OCI-LY3 (cell line): ENCODE measurements around the gene CHRDL2.

Source experiments
- CTCF ChIP-seq: fragments of 200-600, 300-600 bp; sonication (generic); IDR thresholded peaks from 2 replicates; pipeline ENCODE4 v1.5.1; 2014; ENCODE audit warnings: antibody characterized with exemption, low read length, low read depth
- EZH2phosphoT487 ChIP-seq: fragments of 200-600 bp; shearing (Covaris generic); IDR thresholded peaks from 2 replicates; pipeline ENCODE4 v1.6.1; 2018; ENCODE audit warnings: antibody characterized with exemption, mixed run types, low read depth

DNA sequence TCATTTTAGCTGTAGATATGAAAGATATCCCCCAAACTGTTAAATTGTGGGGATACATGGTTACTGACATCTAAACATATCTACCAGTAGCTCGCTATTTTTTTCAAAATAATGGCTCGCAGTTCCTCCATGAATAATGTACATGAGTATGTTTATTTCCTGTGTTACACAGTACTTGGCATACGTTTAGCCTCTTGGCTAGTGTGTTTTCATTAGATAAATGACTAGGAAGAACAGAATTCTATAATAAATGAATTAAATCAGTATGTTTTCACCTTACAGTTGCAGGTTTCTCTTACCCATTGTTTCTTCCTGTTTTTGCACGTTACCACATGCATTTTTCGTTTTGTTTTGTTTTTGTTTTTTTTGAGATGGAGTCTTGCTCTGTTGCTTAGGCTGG lies 39.2 kb upstream of the CHRDL2 start:
- TF ChIP-seq CTCF (no peak), EZH2phosphoT487 (no peak)
